ENCODE measurements around the gene DUSP28.

GRCh38 chr2:240559286-240559685 lies 871 bp upstream of the DUSP28 start:
- TF ChIP-seq CTCF (IDR thresholded peaks at IDR 0.05) (no peak), POLR2AphosphoS5 (IDR thresholded peaks at IDR 0.05) (no peak), POLR2A (IDR thresholded peaks at IDR 0.05) (no peak), EP300 (IDR thresholded peaks at IDR 0.05) (no peak)

Data from gastroesophageal sphincter (tissue), 3 donors.